Glutamatergic neuron (in vitro differentiated cells): ENCODE measurements around the gene LRRFIP1. TPM values are rescaled to one million over a fixed set of nuclear protein-coding genes. Genes with fewer than 3 reads are reported as not detected.

ENCODE experiments used
- DNase-seq: peaks from one replicate; pipeline ENCODE4 v3.0.0; 2022
- H3K27ac Mint-ChIP-seq: one replicate; pipeline ENCODE4 v1.8.0; 2020; ENCODE audit warnings: mild to moderate bottlenecking, mixed read lengths, inconsistent platforms; ENCODE audit not compliant: unreplicated experiment
- H3K27me3 Mint-ChIP-seq: one replicate; pipeline ENCODE4 v1.8.0; 2020; ENCODE audit warnings: mild to moderate bottlenecking, moderate library complexity, mixed read lengths, inconsistent platforms; ENCODE audit not compliant: unreplicated experiment
- H3K36me3 Mint-ChIP-seq: one replicate; pipeline ENCODE4 v1.8.0; 2020; ENCODE audit warnings: mild to moderate bottlenecking, mixed read lengths, inconsistent platforms; ENCODE audit not compliant: unreplicated experiment
- H3K4me1 Mint-ChIP-seq: one replicate; pipeline ENCODE4 v1.8.0; 2020; ENCODE audit warnings: mild to moderate bottlenecking, low read depth, mixed read lengths, inconsistent platforms; ENCODE audit not compliant: unreplicated experiment
- H3K4me3 Mint-ChIP-seq: one replicate; pipeline ENCODE4 v1.8.0; 2020; ENCODE audit warnings: mild to moderate bottlenecking, mixed read lengths, inconsistent platforms; ENCODE audit not compliant: unreplicated experiment
- H3K9me3 Mint-ChIP-seq: one replicate; pipeline ENCODE4 v1.8.0; 2020; ENCODE audit warnings: mild to moderate bottlenecking, moderate library complexity, mixed read lengths, inconsistent platforms; ENCODE audit not compliant: unreplicated experiment
- total RNA-seq: library from RNA; stranded (reverse); fragmentation: NEBNext Ultra II Directional; extraction: Animal tissue kit (Norgen Biotek cat#: 25700); gene quantifications from one replicate; pipeline ENCODE4 v1.2.1, GENCODE V29; 2021; ENCODE audit not compliant: unreplicated experiment
- TF ChIP-seq, protein P1 (sequence below): fragments of 200-600 bp; sonication (generic); IDR thresholded peaks from one replicate; pipeline ENCODE4 v1.5.0; 2021; ENCODE audit not compliant: partially characterized antibody, unreplicated experiment

LRRFIP1 gene
- total RNA-seq, 1 donor from 2014 or later = 112 TPM

DNA sequence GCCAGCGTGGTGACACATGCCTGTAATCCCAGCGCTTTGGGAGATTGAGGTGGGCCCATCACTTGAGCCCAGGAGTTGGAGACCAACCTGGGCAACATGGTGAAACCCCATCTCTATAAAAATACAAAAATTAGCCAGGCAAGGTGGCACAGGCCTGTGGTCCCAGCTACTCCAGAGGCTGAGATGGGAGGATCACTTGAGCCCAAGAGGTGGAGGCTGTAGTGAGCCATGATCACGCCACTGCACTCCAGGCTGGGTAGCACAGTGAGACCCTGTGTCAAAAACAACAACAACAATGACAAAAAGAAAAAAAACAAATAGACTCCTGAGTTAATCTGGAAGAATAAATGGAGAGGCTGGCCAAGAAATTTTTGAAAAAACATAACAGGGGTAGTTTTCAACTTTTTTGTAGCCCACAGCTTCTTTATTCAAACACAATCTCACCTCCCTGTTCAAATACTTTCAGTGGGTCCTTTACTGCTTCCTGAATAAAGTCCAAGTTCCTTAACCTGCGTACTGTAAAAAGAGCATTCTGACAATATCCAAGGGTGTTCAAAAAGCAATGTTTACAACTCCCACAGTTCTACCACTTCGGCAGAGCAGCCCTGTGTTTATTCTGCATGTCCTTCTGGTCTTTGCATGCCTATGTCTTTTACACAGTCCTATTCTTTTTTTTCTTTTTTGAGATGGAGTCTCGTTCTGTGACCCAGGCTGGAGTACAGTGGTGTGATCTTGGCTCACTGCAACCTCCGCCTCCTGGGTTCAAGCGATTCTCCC lies 53.5 kb downstream of the LRRFIP1 start:
- H3K27me3 Mint-ChIP-seq = peaks cover 1% of the 10 kb centered on the region
- no peak overlapping the region for H3K4me3 Mint-ChIP-seq
- DNase-seq = no peak
- no peaks in the 10 kb centered on the region for H3K9me3 Mint-ChIP-seq
- TF ChIP-seq, protein P1, sequence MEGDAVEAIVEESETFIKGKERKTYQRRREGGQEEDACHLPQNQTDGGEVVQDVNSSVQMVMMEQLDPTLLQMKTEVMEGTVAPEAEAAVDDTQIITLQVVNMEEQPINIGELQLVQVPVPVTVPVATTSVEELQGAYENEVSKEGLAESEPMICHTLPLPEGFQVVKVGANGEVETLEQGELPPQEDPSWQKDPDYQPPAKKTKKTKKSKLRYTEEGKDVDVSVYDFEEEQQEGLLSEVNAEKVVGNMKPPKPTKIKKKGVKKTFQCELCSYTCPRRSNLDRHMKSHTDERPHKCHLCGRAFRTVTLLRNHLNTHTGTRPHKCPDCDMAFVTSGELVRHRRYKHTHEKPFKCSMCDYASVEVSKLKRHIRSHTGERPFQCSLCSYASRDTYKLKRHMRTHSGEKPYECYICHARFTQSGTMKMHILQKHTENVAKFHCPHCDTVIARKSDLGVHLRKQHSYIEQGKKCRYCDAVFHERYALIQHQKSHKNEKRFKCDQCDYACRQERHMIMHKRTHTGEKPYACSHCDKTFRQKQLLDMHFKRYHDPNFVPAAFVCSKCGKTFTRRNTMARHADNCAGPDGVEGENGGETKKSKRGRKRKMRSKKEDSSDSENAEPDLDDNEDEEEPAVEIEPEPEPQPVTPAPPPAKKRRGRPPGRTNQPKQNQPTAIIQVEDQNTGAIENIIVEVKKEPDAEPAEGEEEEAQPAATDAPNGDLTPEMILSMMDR = no peak
- peaks cover 16% of the 10 kb centered on the region for H3K4me1 Mint-ChIP-seq
- no peak overlapping the region for H3K27ac Mint-ChIP-seq
- H3K36me3 Mint-ChIP-seq = no peaks in the 10 kb centered on the region

DNA sequence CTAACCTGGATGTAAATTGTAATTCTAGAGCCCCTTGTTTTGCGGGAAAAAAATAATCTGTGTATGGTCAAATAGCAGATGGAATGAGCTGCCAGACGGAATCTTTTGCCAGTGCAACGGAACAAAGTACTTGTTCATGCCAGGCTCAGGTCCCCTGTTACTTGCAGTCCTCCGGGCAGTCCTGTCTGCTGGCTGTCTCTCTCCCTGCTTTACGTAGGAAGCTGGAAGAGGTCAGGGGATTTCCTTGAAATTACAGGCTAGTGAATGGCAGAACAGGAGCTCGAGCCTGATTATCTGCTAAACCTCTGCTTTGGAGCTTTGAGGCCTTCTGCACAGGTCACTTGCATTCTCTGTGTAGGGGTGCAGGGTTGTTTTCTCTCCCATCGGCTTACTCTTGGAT lies 54.8 kb downstream of the LRRFIP1 start:
- Mint-ChIP-seq H3K9me3 (peaks cover 2% of the 10 kb centered on the region), H3K27me3 (peaks cover 1% of the 10 kb centered on the region), H3K36me3 (no peaks in the 10 kb centered on the region), H3K4me1 (peaks cover 5% of the 10 kb centered on the region), H3K4me3 (no peak overlapping the region), H3K27ac (no peak overlapping the region)
- TF ChIP-seq, protein P1 = no peak
- no peak for DNase-seq

DNA sequence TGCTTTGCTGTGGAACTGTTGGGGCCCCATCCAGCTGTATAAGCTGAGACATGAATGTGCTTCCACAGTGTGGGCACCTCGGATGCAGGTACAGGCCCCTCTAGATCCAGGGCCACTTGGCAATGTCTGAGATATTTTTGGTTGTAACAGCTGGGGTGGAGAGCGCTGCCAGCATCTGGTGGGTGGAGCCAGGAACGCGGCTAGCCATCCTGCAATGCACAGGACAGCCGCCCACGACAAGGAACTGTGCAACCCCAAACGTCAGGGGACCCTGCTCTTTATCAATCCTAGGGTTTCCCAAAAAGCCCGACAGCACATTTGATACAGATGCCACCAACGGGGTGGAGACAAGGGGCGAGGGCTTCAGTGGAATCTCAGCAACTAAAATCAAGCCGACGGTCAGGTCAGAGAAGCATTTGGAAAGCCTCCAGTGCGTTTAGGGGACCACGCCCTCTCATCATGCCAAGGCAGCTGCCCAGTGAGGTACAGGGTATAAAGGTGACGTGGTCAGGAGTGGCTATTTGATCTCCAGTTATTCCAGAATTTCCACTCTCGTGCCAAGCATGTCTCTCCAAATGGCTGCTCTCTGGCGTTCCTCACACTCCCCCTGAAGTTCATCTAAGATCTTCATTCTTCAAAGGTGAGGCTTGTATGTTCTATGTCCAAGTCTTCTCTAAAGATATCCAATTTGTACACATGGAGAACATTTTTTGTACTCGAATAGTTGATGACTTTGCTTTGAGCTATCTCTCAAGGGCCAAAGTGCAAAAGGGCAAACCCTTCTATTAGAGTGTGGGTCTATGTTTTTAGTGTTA lies 55.7 kb downstream of the LRRFIP1 start:
- Mint-ChIP-seq H3K27ac (no peak overlapping the region), H3K9me3 (peaks cover 2% of the 10 kb centered on the region), H3K27me3 (peaks cover 3% of the 10 kb centered on the region), H3K36me3 (no peaks in the 10 kb centered on the region), H3K4me3 (no peak overlapping the region), H3K4me1 (peaks cover 4% of the 10 kb centered on the region)
- TF ChIP-seq, protein P1 = no peak
- no peak for DNase-seq

DNA sequence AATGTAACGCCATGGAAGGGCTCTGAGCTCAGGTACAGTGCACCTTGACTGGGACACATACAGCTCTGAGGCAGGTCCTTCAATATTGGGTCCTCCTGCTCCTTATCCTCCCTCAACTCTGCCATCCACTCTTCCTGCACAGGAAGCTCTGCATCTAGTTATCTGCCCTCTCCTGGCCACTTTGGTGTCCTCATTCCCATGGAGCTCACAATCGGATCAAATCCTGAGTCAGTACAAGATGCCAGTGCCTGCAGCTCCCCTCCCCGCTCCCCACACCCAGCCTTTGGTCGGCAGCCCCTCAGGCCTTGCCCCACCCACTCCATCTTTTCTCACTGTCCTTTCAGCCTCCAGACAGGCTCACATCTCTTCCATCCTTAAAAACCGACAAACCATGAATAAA lies 58.0 kb downstream of the LRRFIP1 start:
- TF ChIP-seq, protein P1 = no peak
- H3K4me3 Mint-ChIP-seq = no peak overlapping the region
- H3K27ac Mint-ChIP-seq = no peak overlapping the region
- H3K4me1 Mint-ChIP-seq = peaks cover 4% of the 10 kb centered on the region
- no peaks in the 10 kb centered on the region for H3K36me3 Mint-ChIP-seq
- H3K9me3 Mint-ChIP-seq = peaks cover 5% of the 10 kb centered on the region
- DNase-seq = no peak
- H3K27me3 Mint-ChIP-seq = peaks cover 3% of the 10 kb centered on the region
